Common myeloid progenitor, CD34-positive (primary cell): Measurements from ENCODE around the gene HAPLN2.

Experiments
- CTCF ChIA-PET: fragments of 350-600 bp; sonication (Branson Sonifier 250); formaldehyde crosslinking; loops from one replicate; lab custom pipeline; 2021; ENCODE audit warnings: antibody characterized with exemption; lab: Charles Lee
- POLR2A ChIA-PET: fragments of 350-600 bp; sonication (Branson Sonifier 250); formaldehyde crosslinking; loops from one replicate; lab custom pipeline; 2021; ENCODE audit warnings: antibody characterized with exemption; lab: Charles Lee
- DNase-seq, 3 donors: peaks; one replicate each; pipeline versions ENCODE4 v3.0.0 to v3.0.0-alpha.2; 2013
- H3K27ac ChIP-seq, 2 experiments: 1 replicate in 1 of 2; 2 replicates in 1 of 2; pipeline ENCODE4 v1.7.0; 2013; ENCODE audit warnings: inconsistent platforms in 2 of 2, low read length in 2 of 2, mild to moderate bottlenecking in 2 of 2, low read depth in 1 of 2, moderate library complexity in 1 of 2; ENCODE audit not compliant: severe bottlenecking in 2 of 2, insufficient read depth in 1 of 2, poor library complexity in 1 of 2
- H3K27me3 ChIP-seq, 5 experiments: replicated peaks in 2 of 5; 1 replicate in 3 of 5; 2 replicates in 2 of 5; pipeline versions ENCODE4 v1.6.1 to v1.7.0; 2013; ENCODE audit warnings: low read length in 4 of 5, mild to moderate bottlenecking in 2 of 5, moderate library complexity in 2 of 5, inconsistent platforms in 1 of 5; ENCODE audit not compliant: insufficient read depth in 5 of 5, control insufficient read depth in 4 of 5
- H3K36me3 ChIP-seq, 4 experiments: 1 replicate in 2 of 4; 2 replicates in 2 of 4; pipeline versions ENCODE4 v1.6.1 to v1.7.0; 2013; ENCODE audit warnings: low read length in 3 of 4, control low read depth in 1 of 4, mild to moderate bottlenecking in 1 of 4; ENCODE audit not compliant: control insufficient read depth in 4 of 4, insufficient read depth in 4 of 4
- H3K4me1 ChIP-seq, 4 experiments: 1 replicate in 3 of 4; 2 replicates in 1 of 4; pipeline versions ENCODE4 v1.6.1 to v1.7.1; 2013; ENCODE audit warnings: low read length in 3 of 4, mild to moderate bottlenecking in 3 of 4, control low read depth in 1 of 4, inconsistent platforms in 1 of 4, moderate library complexity in 1 of 4; ENCODE audit not compliant: control insufficient read depth in 4 of 4, insufficient read depth in 4 of 4; ENCODE audit errors: control extremely low read depth in 1 of 4
- H3K4me3 ChIP-seq, 7 experiments: 1 replicate in 4 of 7; 2 replicates in 3 of 7; pipeline versions ENCODE4 v1.5.1 to v1.7.0; 2013; ENCODE audit warnings: mild to moderate bottlenecking in 7 of 7, low read length in 6 of 7, moderate library complexity in 6 of 7, inconsistent platforms in 2 of 7, low read depth in 2 of 7, control low read depth in 1 of 7; ENCODE audit not compliant: insufficient read depth in 4 of 7, control insufficient read depth in 1 of 7; ENCODE audit errors: extremely low read depth in 1 of 7
- H3K9me3 ChIP-seq, 5 experiments: 1 replicate in 4 of 5; 2 replicates in 1 of 5; pipeline versions ENCODE4 v1.6.1 to v1.7.1; 2013; ENCODE audit warnings: low read length in 4 of 5, mild to moderate bottlenecking in 2 of 5, inconsistent platforms in 1 of 5, low read depth in 1 of 5, moderate library complexity in 1 of 5; ENCODE audit not compliant: control insufficient read depth in 4 of 5, insufficient read depth in 2 of 5; ENCODE audit errors: control extremely low read depth in 1 of 5
- WGBS: methylation state at CpG from one replicate; pipeline ENCODE4 v1.1.5; 2013; ENCODE audit not compliant: insufficient coverage; 5-methylcytosine and 5-hydroxymethylcytosine counted together

HAPLN2 gene

DNA sequence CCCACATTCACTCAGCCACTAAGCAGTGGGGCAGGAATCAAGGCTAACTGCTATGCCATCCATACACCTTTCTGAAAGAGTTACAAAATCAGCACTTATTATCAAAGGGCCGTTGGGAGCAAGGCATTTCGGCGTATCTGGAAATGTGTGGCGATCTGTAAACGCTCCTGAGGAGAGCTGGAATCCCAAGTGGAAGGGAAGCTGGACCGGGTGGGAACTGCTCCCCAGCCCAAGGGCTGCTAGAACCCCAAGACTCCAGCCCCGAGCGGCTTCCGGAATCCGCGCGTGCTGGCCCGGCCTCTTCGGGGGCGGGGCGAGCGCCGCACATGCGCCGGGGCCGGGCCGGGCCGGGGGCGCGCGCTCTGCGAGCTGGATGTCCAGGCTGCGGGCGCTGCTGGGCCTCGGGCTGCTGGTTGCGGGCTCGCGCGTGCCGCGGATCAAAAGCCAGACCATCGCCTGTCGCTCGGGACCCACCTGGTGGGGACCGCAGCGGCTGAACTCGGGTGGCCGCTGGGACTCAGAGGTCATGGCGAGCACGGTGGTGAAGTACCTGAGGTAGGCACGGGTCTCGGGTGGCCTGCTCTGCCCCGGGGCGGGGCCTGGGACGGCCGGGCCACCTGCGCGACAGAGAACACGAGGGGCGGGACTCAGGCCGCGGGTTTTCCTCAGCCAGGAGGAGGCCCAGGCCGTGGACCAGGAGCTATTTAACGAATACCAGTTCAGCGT lies 27.6 kb upstream of the HAPLN2 start, which contains the start of gene NAXE:
Gene NAXE (plus strand): TSS at position 345 of the 726 bp plus-strand sequence. CDS start 29 bp downstream, at position 374.
- H3K36me3 ChIP-seq: peaks cover 5 to 39% (median 30%) of the 10 kb centered on the region in 4 experiments
- no peaks in the 10 kb centered on the region for H3K27me3 ChIP-seq
- ChIA-PET POLR2A (interaction anchor here (0.6 to 1.2 kb wide), 2 partner anchors 9 to 132 kb away, joined by 3 to 7 read pairs; no protein-coding TSS in a partner anchor), CTCF (interaction anchor here (0.6 to 4.3 kb wide), 10 partner anchors 9 to 149 kb away, joined by 3 to 19 read pairs (median 4); partner anchors contain the start of gene GPATCH4)
- H3K9me3 ChIP-seq: no peaks in the 10 kb centered on the region
- 0% methylated on average over 47 of the region's 60 CpGs for WGBS
- DNase-seq: peak; percentile 40 to 63 (median 47)
- peak within 1 kb of the TSS in 1 of 2 experiments; percentile 75 for H3K27ac ChIP-seq
- peaks cover 5 to 20% (median 18%) of the 10 kb centered on the region in 4 experiments for H3K4me1 ChIP-seq
- peak within 1 kb of the TSS; percentile 40 to 87 (median 79) for H3K4me3 ChIP-seq

DNA sequence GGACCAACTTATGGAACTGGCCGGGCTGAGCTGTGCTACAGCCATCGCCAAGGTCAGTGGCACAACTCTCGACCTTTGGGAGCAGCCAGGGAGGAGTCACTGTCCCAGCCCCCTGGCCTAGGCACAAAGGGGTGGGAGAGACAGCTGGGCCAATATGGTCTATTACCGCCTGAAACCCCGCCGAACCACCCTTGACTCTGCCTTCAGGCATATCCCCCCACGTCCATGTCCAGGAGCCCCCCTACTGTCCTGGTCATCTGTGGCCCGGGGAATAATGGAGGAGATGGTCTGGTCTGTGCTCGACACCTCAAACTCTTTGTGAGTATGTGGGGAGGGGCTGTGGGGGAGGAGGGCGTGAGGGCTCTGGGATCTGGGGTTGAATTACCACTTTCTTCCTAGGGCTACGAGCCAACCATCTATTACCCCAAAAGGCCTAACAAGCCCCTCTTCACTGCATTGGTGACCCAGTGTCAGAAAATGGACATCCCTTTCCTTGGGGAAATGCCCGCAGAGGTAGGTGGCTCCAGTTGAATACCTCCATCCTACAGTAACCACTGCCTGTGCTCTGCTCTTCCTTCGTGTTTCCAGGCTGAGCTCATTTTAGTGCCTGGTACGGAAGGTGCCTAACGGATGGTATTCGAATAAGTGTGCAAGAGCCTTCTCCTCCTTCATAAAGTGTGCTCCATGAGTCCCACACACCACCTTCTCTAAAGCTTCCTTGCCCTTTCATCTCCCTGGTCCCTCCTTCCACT lies 26.9 kb upstream of the HAPLN2 start:
- POLR2A ChIA-PET: no interaction called here
- H3K27me3 ChIP-seq: no peaks in the 10 kb centered on the region
- H3K36me3 ChIP-seq: peaks cover 3 to 47% (median 33%) of the 10 kb centered on the region in 4 experiments
- H3K4me1 ChIP-seq: peaks cover 5 to 20% (median 18%) of the 10 kb centered on the region in 4 experiments
- H3K9me3 ChIP-seq: no peaks in the 10 kb centered on the region
- CTCF ChIA-PET: interaction anchor here (0.9 to 4.3 kb wide), 9 partner anchors 11 to 150 kb away, joined by 3 to 19 read pairs (median 4); no protein-coding TSS in a partner anchor
- 59% methylated on average over 10 of the region's 16 CpGs for WGBS
- DNase-seq: no peak
- peak overlapping the region; percentile 40 to 87 (median 79) for H3K4me3 ChIP-seq
- peak overlapping the region in 1 of 2 experiments; percentile 75 for H3K27ac ChIP-seq

DNA sequence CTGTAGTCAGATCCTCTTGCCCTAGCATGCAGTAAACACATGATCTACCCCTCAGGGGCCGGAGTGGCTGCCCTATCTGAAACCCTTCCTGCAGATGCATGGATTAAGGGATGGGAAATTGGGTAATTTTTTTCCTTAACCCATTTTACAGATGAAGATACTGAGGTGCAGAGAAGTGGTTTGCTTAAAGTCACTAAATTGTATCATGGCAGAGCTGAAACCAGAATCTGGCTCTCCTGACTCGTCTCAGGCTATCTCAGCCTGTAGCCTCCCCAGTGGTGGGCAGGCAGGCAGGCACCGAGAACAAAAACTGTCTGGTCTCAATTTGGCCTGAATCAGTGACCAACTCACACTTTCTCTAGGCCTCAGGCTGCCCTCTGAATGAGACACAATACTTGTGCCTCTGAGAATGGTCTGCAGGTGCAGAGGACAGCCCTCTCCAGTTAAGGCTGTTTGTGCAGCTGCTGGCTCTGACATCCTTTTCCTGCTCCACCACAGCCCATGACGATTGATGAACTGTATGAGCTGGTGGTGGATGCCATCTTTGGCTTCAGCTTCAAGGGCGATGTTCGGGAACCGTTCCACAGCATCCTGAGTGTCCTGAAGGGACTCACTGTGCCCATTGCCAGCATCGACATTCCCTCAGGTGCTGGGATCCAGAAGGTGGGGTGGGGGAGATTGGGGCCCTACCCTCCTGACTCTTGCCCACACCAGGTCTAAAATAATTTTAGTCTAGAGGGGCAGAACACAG lies 26.1 kb upstream of the HAPLN2 start:
- Histone ChIP-seq H3K36me3 (peaks cover 3 to 51% (median 41%) of the 10 kb centered on the region in 4 experiments), H3K4me1 (peaks cover 5 to 20% (median 18%) of the 10 kb centered on the region in 4 experiments), H3K27me3 (no peaks in the 10 kb centered on the region), H3K9me3 (no peaks in the 10 kb centered on the region), H3K4me3 (no peak overlapping the region), H3K27ac (no peak overlapping the region)
- no peak for DNase-seq
- CTCF ChIA-PET: interaction anchor here (1.1 to 4.3 kb wide), 7 partner anchors 11 to 32 kb away, joined by 3 to 19 read pairs (median 5); partner anchors contain the start of gene HAPLN2
- POLR2A ChIA-PET: no interaction called here
- 67% methylated on average over 3 of the region's 8 CpGs for WGBS

DNA sequence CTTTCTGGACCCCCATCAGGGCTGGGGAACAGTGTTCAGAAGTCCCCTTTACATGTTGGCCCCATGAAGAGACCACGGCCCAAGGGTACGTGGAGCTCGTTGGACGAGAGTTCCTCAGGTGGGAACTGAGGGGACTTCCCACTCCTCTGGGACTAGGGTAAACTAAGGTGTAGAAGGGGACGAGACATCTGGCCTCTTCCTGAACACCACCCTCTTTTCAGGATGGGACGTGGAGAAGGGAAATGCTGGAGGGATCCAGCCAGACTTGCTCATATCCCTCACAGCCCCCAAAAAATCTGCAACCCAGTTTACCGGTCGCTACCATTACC lies 25.6 kb upstream of the HAPLN2 start:
- 96% methylated on average over 8 of the region's 8 CpGs for WGBS
- POLR2A ChIA-PET: no interaction called here
- peaks cover 5 to 20% (median 18%) of the 10 kb centered on the region in 4 experiments for H3K4me1 ChIP-seq
- no peaks in the 10 kb centered on the region for H3K27me3 ChIP-seq
- CTCF ChIA-PET: interaction anchor here (0.6 to 4.3 kb wide), 8 partner anchors 11 to 109 kb away, joined by 3 to 11 read pairs (median 4); partner anchors contain the start of gene HAPLN2
- no peak for DNase-seq
- no peak overlapping the region for H3K4me3 ChIP-seq
- peaks cover 3 to 57% (median 44%) of the 10 kb centered on the region in 4 experiments for H3K36me3 ChIP-seq
- H3K27ac ChIP-seq: no peak overlapping the region
- no peaks in the 10 kb centered on the region for H3K9me3 ChIP-seq

DNA sequence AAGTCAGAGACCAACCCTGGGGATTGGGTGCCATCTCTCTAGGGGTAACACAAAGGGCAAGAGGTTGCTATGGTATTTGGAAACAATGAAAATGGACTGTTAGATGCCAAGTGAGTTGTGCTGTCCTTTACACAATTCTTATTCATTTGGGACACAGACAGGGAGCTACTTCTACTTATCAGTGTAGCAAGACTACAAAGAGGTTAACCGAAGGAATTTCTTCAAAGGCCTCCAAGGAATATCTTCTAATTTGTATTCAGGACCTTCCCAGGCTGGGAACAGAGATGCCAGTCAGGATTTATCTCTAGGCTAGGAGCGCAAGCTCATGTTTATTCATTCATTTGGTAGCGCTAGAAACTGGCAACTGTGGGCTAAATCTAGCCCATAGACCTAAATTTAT lies 25.0 kb upstream of the HAPLN2 start:
- Histone ChIP-seq H3K27ac (no peak overlapping the region), H3K4me3 (no peak overlapping the region), H3K4me1 (peaks cover 5 to 20% (median 18%) of the 10 kb centered on the region in 4 experiments), H3K27me3 (no peaks in the 10 kb centered on the region), H3K9me3 (no peaks in the 10 kb centered on the region), H3K36me3 (peaks cover 3 to 61% (median 44%) of the 10 kb centered on the region in 4 experiments)
- 100% methylated on average over 3 of the region's 3 CpGs for WGBS
- POLR2A ChIA-PET: no interaction called here
- CTCF ChIA-PET: interaction anchor here (0.6 to 4.3 kb wide), 10 partner anchors 9 to 109 kb away, joined by 3 to 11 read pairs (median 3); partner anchors contain the start of gene HAPLN2
- DNase-seq: no peak

GRCh38 chr1:156595016-156595415 lies 24.2 kb upstream of the HAPLN2 start:
- H3K27me3 ChIP-seq: no peaks in the 10 kb centered on the region
- H3K36me3 ChIP-seq: peaks cover 3 to 65% (median 44%) of the 10 kb centered on the region in 4 experiments
- CTCF ChIA-PET: interaction anchor here (1.0 to 7.7 kb wide), 6 partner anchors 9 to 66 kb away, joined by 3 to 63 read pairs (median 4); no protein-coding TSS in a partner anchor
- no peaks in the 10 kb centered on the region for H3K9me3 ChIP-seq
- H3K27ac ChIP-seq: no peak overlapping the region
- no peak overlapping the region for H3K4me3 ChIP-seq
- peaks cover 8 to 26% (median 21%) of the 10 kb centered on the region in 4 experiments for H3K4me1 ChIP-seq
- POLR2A ChIA-PET: no interaction called here
- 100% methylated on average over 2 of the region's 2 CpGs for WGBS
- no peak for DNase-seq
